HepG2 (cell line): Measurements from ENCODE around the gene SSH3. TPM values are rescaled to one million over a fixed set of nuclear protein-coding genes. Genes with fewer than 3 reads are reported as not detected.

Source experiments
- ATAC-seq: fragments of 200-7000 bp; cut with Tn5 transposase; 3 replicates; pipeline ENCODE4 v1.9.1; 2020; ENCODE audit warnings: mild to moderate bottlenecking, moderate library complexity
- BruUV-seq: library from RNA; stranded (reverse); fragments of 400-500 nt; replicated peaks from 2 replicates; lab custom pipeline; 2021; lab: Mats Ljungman, UMichigan
- CTCF ChIA-PET: fragments of 300-600 bp; formaldehyde crosslinking; extraction: SDS; loops from one replicate; lab custom pipeline; 2021; ENCODE audit warnings: low total read pairs, inconsistent platforms, low intra/inter-chr PET ratio; lab: Yijun Ruan, JAX
- POLR2A ChIA-PET: fragments of 350-600 bp; sonication (Branson Sonifier 250); formaldehyde crosslinking; loops from one replicate; lab custom pipeline; 2020; ENCODE audit warnings: antibody characterized with exemption, inconsistent platforms; lab: Yijun Ruan, JAX
- DNase-seq: peaks from one replicate; pipeline ENCODE4 v3.0.0-alpha.2; 2015; ENCODE audit warnings: low spot score
- FAIRE-seq: peaks from 3 replicates; lab custom pipeline; 2011; peaks lifted over from hg19 to GRCh38; lab: Jason Lieb, UNC
- H2AFZ ChIP-seq: one replicate; pipeline ENCODE4 v1.6.1; 2011; ENCODE audit warnings: low read length, inconsistent platforms
- H3K27ac ChIP-seq: fragments of 300-600 bp; 3 replicates; pipeline ENCODE4 v1.8.0; 2011; ENCODE audit warnings: mixed run types, mild to moderate bottlenecking, mixed read lengths, low read length, inconsistent platforms; ENCODE audit not compliant: insufficient read depth; ENCODE audit errors: extremely low read length
- H3K27me3 ChIP-seq, 2 experiments: fragments of 200-600 bp in 1 of 2; 2 replicates in 1 of 2; 3 replicates in 1 of 2; pipeline versions ENCODE4 v1.6.0 to v1.8.0; 2011; ENCODE audit warnings: low read length in 2 of 2, mild to moderate bottlenecking in 2 of 2, moderate library complexity in 2 of 2, inconsistent platforms in 1 of 2; ENCODE audit not compliant: insufficient read depth in 2 of 2, control insufficient read depth in 1 of 2
- H3K36me3 ChIP-seq, 2 experiments: fragments of 200-600 bp in 1 of 2; replicated peaks in 1 of 2; 2 replicates in 1 of 2; 3 replicates in 1 of 2; pipeline versions ENCODE4 v1.5.1 to v1.8.0; 2011; ENCODE audit warnings: low read length in 2 of 2, inconsistent platforms in 1 of 2; ENCODE audit not compliant: insufficient read depth in 2 of 2, control insufficient read depth in 1 of 2
- H3K4me1 ChIP-seq: 2 replicates; pipeline ENCODE4 v1.5.1; 2012; ENCODE audit warnings: low read length, inconsistent platforms; ENCODE audit not compliant: insufficient read depth
- H3K4me2 ChIP-seq: 2 replicates; pipeline ENCODE4 v1.6.0; 2011; ENCODE audit warnings: low read depth, low read length, inconsistent platforms
- H3K4me3 ChIP-seq, 3 experiments: fragments of 200-600 bp in 1 of 3; sonication (generic), shearing (Covaris generic) in 1 of 3; replicated peaks in 1 of 3; 2 replicates each; pipeline ENCODE4 v1.5.1; 2011 to 2016; ENCODE audit warnings: low read length in 3 of 3, inconsistent platforms in 2 of 3, low read depth in 2 of 3, mild to moderate bottlenecking in 2 of 3, control low read depth in 1 of 3, mixed read lengths in 1 of 3; ENCODE audit not compliant: insufficient read depth in 1 of 3
- H3K79me2 ChIP-seq: one replicate; pipeline ENCODE4 v1.6.1; 2011; ENCODE audit warnings: low read length, inconsistent platforms; ENCODE audit not compliant: insufficient read depth
- H3K9ac ChIP-seq: 2 replicates; pipeline ENCODE4 v1.6.0; 2011; ENCODE audit warnings: mild to moderate bottlenecking, low read depth, low read length, inconsistent platforms; ENCODE audit not compliant: insufficient read depth
- H3K9me3 ChIP-seq: 2 replicates; pipeline ENCODE4 v1.5.1; 2012; ENCODE audit warnings: mild to moderate bottlenecking, low read length
- H4K20me1 ChIP-seq: 2 replicates; pipeline ENCODE4 v1.6.0; 2011; ENCODE audit warnings: inconsistent platforms, mild to moderate bottlenecking, low read length, moderate library complexity; ENCODE audit not compliant: insufficient read depth
- EEA1 ChIP-seq: sonication (generic); formaldehyde crosslinking; IDR thresholded peaks from 2 replicates; pipeline ENCODE4 v1.5.1; 2020; ENCODE audit warnings: mild to moderate bottlenecking, missing genetic modification reagents, borderline replicate concordance
- SCMH1 ChIP-seq: sonication (generic); formaldehyde crosslinking; IDR thresholded peaks from 2 replicates; pipeline ENCODE4 v1.9.0; 2021; ENCODE audit warnings: missing genetic modification reagents, mild to moderate bottlenecking, borderline replicate concordance
- SOX6 ChIP-seq, 2 experiments: fragments of 450-650 bp in 1 of 2; sonication (generic) in 1 of 2; formaldehyde crosslinking in 1 of 2; IDR thresholded peaks; 2 replicates each; pipeline versions ENCODE4 v1.4.0 to v1.6.1; 2017 to 2020; ENCODE audit warnings: antibody characterized with exemption in 1 of 2, mild to moderate bottlenecking in 1 of 2, missing genetic modification reagents in 1 of 2
- TAF1 ChIP-seq: sonication (generic); formaldehyde crosslinking; IDR thresholded peaks from 2 replicates; pipeline ENCODE4 v1.4.0; 2020; ENCODE audit warnings: missing genetic modification reagents
- ZNF563 ChIP-seq: sonication (generic); formaldehyde crosslinking; IDR thresholded peaks from 2 replicates; pipeline ENCODE4 v1.8.0; 2022; ENCODE audit warnings: mild to moderate bottlenecking, moderate library complexity, missing genetic modification reagents
- ZNF713 ChIP-seq: sonication (generic); formaldehyde crosslinking; IDR thresholded peaks from 2 replicates; pipeline ENCODE4 v1.4.0; 2020; ENCODE audit warnings: mild to moderate bottlenecking, missing genetic modification reagents
- WGBS: methylation state at CpG from one replicate; pipeline ENCODE4 v1.1.6; 2017; ENCODE audit warnings: low lambda C conversion rate; 5-methylcytosine and 5-hydroxymethylcytosine counted together
- in situ Hi-C: cut with HindIII; loops from 2 replicates; pipeline ENCODE4 v1.10.0; 2017; ENCODE audit warnings: low pct_unique_long_range_greater_than_20kb; ENCODE audit not compliant: extremely low pct_ligation_motif_present
- intact Hi-C: fragments of 100-400 bp; cut with micrococcal nuclease; formaldehyde crosslinking; loops from one replicate; pipeline ENCODE4 v1.10.0; 2022; ENCODE audit not compliant: unreplicated experiment
- polyA plus RNA-seq, 8 experiments: library from polyadenylated mRNA; depleted of rRNA in 3 of 8; stranded (reverse) in 7 of 8; unstranded in 1 of 8; fragments of >200 nt; fragmentation: Illumina TruSeq in 4 of 8; extraction: Trizol in 4 of 8; gene quantifications; 2 replicates each; pipeline versions ENCODE4 v1.2.1 to v1.2.3, GENCODE V29; 2011 to 2016; ENCODE audit warnings: low read depth in 4 of 8, missing spikeins in 1 of 8, mixed read lengths in 1 of 8; ENCODE audit not compliant: insufficient read depth in 1 of 8
- total RNA-seq, 5 experiments: library from RNA; depleted of rRNA; stranded (reverse); fragments of >200 nt; fragmentation: Illumina TruSeq; extraction: Trizol; gene quantifications; 2 replicates each; pipeline ENCODE4 v1.2.3, GENCODE V29; 2016; ENCODE audit warnings: low read depth in 1 of 5
- TF ChIP-seq, protein P1 (sequence below): sonication (generic); formaldehyde crosslinking; IDR thresholded peaks from 2 replicates; pipeline ENCODE4 v1.4.0; 2020; ENCODE audit warnings: mild to moderate bottlenecking, missing genetic modification reagents
- TF ChIP-seq, protein P2 (sequence below): IDR thresholded peaks from 2 replicates; pipeline ENCODE4 v1.6.1; 2018; ENCODE audit warnings: missing genetic modification reagents

Gene SSH3
- total and polyA plus RNA-seq, 2 of the 13 experiments (the other 11 are each of a cell fraction or from before 2014, with no cell fraction given), result 12.4 to 18.8 TPM

DNA sequence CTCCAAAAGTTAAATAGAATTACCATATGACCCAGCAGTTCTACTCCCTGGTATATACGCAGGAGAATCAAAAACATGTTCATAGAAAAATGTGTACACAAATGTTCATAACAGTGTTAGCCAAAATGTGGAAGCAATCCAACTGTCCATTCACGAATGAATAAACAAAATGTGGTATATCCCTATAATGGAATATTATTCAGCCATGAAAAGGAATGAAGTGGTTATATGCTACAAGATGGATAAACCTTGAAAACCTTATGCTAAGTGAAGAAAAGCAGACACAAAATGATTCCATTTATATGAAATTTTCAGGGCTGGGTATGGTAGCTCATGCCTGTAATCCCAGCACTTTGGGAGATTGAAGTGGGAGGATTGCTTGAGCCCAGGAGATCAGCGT is 33.9 kb downstream of the SSH3 start:
- WGBS, result 69% methylated on average over 3 of the region's 3 CpGs
- H3K27me3 ChIP-seq, result no peaks in the 10 kb centered on the region
- ChIA-PET POLR2A (no interaction called here), CTCF (no interaction called here)
- no peak overlapping the region for H3K4me3 ChIP-seq
- TF ChIP-seq TAF1 (CRISPR knock-in tag) (no peak), SCMH1 (no peak), ZNF563 (CRISPR knock-in tag) (no peak), SOX6 (IDR thresholded peaks at IDR 0.05) (no peak), SOX6 (CRISPR knock-in tag; IDR thresholded peaks at IDR 0.05) (no peak), EEA1 (CRISPR knock-in tag) (no peak), ZNF713 (no peak)
- TF ChIP-seq, protein P1, sequence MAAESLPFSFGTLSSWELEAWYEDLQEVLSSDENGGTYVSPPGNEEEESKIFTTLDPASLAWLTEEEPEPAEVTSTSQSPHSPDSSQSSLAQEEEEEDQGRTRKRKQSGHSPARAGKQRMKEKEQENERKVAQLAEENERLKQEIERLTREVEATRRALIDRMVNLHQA (CRISPR knock-in tag), result no peak
- TF ChIP-seq, protein P2, sequence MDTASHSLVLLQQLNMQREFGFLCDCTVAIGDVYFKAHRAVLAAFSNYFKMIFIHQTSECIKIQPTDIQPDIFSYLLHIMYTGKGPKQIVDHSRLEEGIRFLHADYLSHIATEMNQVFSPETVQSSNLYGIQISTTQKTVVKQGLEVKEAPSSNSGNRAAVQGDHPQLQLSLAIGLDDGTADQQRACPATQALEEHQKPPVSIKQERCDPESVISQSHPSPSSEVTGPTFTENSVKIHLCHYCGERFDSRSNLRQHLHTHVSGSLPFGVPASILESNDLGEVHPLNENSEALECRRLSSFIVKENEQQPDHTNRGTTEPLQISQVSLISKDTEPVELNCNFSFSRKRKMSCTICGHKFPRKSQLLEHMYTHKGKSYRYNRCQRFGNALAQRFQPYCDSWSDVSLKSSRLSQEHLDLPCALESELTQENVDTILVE (CRISPR knock-in tag), result no peak
- ATAC-seq, result no peak
- H3K27ac ChIP-seq, result no peak overlapping the region
- no peaks in the 10 kb centered on the region for H3K36me3 ChIP-seq
- no peaks in the 10 kb centered on the region for H3K4me1 ChIP-seq
- H4K20me1 ChIP-seq, result no peaks in the 10 kb centered on the region
- no peaks in the 10 kb centered on the region for H3K9me3 ChIP-seq
- H3K9ac ChIP-seq, result no peak overlapping the region
- FAIRE-seq, result no peak
- DNase-seq, result no peak
- BruUV-seq, result no TSS peak
- no peak overlapping the region for H3K4me2 ChIP-seq
- intact Hi-C loops, result no loop called here
- in situ Hi-C loops, result no loop called here
- H2AFZ ChIP-seq, result no peak overlapping the region
- H3K79me2 ChIP-seq, result no peaks in the 10 kb centered on the region
